GM12892 (cell line): ENCODE measurements around the gene NOL4L.

Experiments used
- POLR2A ChIP-seq: IDR thresholded peaks from 2 replicates; pipeline ENCODE4 v1.6.1; 2011; ENCODE audit warnings: low read depth, low read length, control low read depth
- POLR2AphosphoS5 ChIP-seq: IDR thresholded peaks from 2 replicates; pipeline ENCODE4 v1.6.1; 2011; ENCODE audit warnings: low read depth, low read length, control low read depth

DNA sequence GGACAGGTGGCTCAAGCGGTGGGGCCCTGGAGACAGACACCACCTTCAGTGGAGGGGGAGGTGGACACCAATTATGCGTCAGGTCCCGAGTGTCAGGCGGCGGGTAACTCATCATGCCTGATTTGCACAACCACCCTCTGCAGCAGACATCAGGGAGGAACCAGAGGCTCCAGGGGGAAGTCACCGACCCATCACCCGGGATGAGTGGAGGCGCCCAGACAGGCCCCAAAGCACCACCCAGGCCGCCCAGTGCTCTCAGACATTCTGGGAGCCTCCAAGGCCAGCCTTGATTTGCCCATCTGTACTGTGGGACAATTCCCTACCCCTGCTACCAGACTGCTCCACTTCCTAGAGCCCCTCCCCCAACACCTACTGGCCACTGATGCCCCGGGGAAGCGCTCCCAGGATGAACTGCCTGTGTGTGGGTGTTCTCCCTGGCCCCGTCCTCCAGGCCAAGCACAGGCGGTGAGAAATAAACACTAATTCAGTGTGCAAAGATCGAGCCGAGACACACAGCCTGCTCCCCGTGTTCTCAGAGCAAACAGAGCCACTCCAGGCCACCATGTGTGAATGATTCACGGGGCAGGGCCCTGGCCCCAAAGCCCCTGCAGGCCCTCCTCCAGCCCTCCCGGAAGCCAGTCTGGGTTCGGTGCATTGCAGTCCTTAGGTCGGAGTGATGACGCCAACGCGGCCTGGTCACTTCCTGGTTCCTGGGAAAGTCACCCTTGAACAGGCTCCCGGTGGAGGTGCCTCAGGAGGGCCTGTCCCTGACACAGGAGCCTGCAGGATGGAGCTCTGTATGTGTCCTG lies 119.8 kb downstream of the NOL4L start:
- TF ChIP-seq POLR2A = no peak
- TF ChIP-seq POLR2AphosphoS5 = no peak
